Measurements from ENCODE around the gene ZBTB38.

The ZBTB38 gene

DNA sequence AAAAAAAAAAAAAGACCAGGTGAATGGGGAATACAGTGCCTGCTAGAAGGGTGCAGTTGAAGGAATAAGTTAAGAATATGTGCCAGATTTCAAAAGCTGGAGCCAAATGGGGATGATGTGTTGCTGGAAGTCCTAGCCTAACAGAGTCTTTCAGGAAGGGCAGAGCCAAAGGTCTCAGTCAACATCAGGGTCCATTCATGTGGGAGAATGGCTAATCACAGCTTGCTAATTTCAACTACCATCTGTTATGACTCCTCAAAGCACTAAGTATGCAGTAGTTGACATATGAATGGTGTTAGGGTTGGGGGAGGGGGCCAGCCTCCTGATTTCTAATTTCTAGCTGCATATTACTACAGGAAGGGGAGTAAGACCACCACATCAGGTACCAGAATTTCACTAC is 4.4 kb downstream of the ZBTB38 start:
- DNase-seq = no peak
- Mint-ChIP-seq H3K4me3 (no peak overlapping the region), H3K27me3 (no peaks in the 10 kb centered on the region), H3K27ac (peak overlapping the region in 1 of 2 donors; percentile 27), H3K4me1 (peaks cover 56% of the 10 kb centered on the region), H3K9me3 (no peaks in the 10 kb centered on the region)
- ATAC-seq = no peak

- Mint-ChIP-seq H3K9me3 (no peaks in the 10 kb centered on the region), H3K27ac (no peak overlapping the region), H3K4me1 (peaks cover 56% of the 10 kb centered on the region), H3K4me3 (no peak overlapping the region), H3K27me3 (no peaks in the 10 kb centered on the region)
- no peak for DNase-seq
- ATAC-seq = no peak
Observed at GRCh38 chr3:141373232-141373631, 4.9 kb downstream of the ZBTB38 start.

- DNase-seq = no peak
- ATAC-seq = no peak
- H3K27ac Mint-ChIP-seq = no peak overlapping the region
- H3K4me1 Mint-ChIP-seq = peaks cover 57% of the 10 kb centered on the region
- no peaks in the 10 kb centered on the region for H3K27me3 Mint-ChIP-seq
- H3K4me3 Mint-ChIP-seq = no peak overlapping the region
- no peaks in the 10 kb centered on the region for H3K9me3 Mint-ChIP-seq
Observed at GRCh38 chr3:141373768-141374526, 5.6 kb downstream of the ZBTB38 start.

GRCh38 chr3:141375381-141376301 is 7.3 kb downstream of the ZBTB38 start:
- peak overlapping the region in 1 of 2 donors; percentile 7 for H3K4me3 Mint-ChIP-seq

GRCh38 chr3:141377377-141377776 is 9.1 kb downstream of the ZBTB38 start:
- Mint-ChIP-seq H3K9me3 (no peaks in the 10 kb centered on the region), H3K27ac (no peak overlapping the region), H3K4me1 (peaks cover 42% of the 10 kb centered on the region), H3K4me3 (no peak overlapping the region), H3K27me3 (no peaks in the 10 kb centered on the region)
- DNase-seq (no peak), ATAC-seq (no peak)

More at GRCh38 chr3:141375381-141376301, 7.3 kb downstream of the ZBTB38 start:
- Mint-ChIP-seq H3K27me3 (no peaks in the 10 kb centered on the region), H3K27ac (peak overlapping the region in 1 of 2 donors; percentile 11), H3K9me3 (no peaks in the 10 kb centered on the region), H3K4me1 (peaks cover 49% of the 10 kb centered on the region)
- no peak for DNase-seq
- ATAC-seq = no peak

DNA sequence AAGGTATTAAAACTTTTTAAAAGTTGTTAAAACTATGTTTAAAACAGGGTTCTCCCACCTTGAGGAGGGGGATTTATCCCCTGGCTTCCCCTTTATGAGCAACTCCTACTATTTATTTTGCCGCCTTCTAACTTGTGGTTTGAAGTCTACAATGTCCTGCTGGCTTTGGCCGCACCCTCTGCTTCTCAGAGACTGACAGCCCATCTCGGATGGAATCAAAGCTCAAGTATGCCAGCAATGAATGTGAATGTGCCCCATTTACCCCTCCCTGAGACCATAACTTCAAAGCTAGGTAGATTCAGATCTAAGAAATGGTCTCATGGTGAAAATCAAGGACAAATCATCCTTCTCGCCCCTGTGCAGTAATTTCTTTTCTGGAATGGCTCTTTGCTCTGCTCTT is 10.3 kb downstream of the ZBTB38 start:
- H3K4me1 Mint-ChIP-seq = peaks cover 31% of the 10 kb centered on the region
- no peak overlapping the region for H3K27ac Mint-ChIP-seq
- no peaks in the 10 kb centered on the region for H3K27me3 Mint-ChIP-seq
- DNase-seq (no peak), ATAC-seq (no peak)
- H3K4me3 Mint-ChIP-seq = no peak overlapping the region
- H3K9me3 Mint-ChIP-seq = no peaks in the 10 kb centered on the region

- DNase-seq (no peak), ATAC-seq (no peak)
- Mint-ChIP-seq H3K27me3 (no peaks in the 10 kb centered on the region), H3K4me3 (no peak overlapping the region), H3K27ac (no peak overlapping the region), H3K9me3 (no peaks in the 10 kb centered on the region), H3K4me1 (peaks cover 27% of the 10 kb centered on the region)
Observed at GRCh38 chr3:141379250-141379966, 11.1 kb downstream of the ZBTB38 start.

DNA sequence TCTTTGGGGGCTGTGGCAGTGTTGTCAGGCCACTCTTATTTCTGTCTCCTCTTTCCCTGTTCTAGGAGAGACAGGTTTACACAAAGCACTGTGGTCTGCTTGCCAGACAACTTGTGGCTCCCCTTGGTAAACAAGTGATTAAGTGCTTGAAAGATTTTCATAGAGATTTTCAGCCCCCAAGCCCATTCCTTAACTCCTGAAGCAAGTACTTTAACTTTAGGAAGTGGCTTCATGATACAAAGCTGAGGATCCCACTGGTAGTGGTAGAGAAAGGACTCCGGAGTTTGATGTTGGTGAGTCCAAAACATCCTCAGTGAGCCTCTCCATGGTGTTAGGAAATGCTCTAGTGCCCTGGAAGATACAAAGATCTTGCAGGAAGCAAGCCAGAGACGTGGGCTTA is 12.0 kb downstream of the ZBTB38 start:
- H3K27me3 Mint-ChIP-seq = no peaks in the 10 kb centered on the region
- peaks cover 25% of the 10 kb centered on the region for H3K4me1 Mint-ChIP-seq
- H3K4me3 Mint-ChIP-seq = no peak overlapping the region
- no peaks in the 10 kb centered on the region for H3K9me3 Mint-ChIP-seq
- DNase-seq (no peak), ATAC-seq (no peak)
- H3K27ac Mint-ChIP-seq = no peak overlapping the region

DNA sequence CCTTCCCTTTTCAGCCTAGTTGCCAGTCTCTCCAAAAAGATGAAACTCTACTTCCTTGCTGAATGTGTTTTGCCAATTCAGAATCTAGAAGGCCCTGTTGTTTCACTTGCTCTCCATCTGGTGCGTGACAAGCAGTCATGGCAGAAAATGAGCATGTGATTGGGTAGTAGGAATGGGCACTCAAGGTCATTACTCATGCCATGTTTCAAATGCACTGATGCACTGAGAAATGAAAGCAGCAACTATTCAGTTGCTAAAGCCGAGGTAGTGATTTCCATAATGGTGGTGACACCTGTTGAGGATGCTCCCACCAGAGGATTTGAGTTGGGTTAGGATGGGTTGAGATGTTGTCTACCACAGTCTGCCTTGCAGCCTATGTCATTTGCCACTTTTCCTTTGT is 12.7 kb downstream of the ZBTB38 start:
- Mint-ChIP-seq H3K9me3 (no peaks in the 10 kb centered on the region), H3K4me1 (peaks cover 18% of the 10 kb centered on the region), H3K4me3 (no peak overlapping the region), H3K27me3 (no peaks in the 10 kb centered on the region), H3K27ac (no peak overlapping the region)
- DNase-seq (no peak), ATAC-seq (no peak)

DNA sequence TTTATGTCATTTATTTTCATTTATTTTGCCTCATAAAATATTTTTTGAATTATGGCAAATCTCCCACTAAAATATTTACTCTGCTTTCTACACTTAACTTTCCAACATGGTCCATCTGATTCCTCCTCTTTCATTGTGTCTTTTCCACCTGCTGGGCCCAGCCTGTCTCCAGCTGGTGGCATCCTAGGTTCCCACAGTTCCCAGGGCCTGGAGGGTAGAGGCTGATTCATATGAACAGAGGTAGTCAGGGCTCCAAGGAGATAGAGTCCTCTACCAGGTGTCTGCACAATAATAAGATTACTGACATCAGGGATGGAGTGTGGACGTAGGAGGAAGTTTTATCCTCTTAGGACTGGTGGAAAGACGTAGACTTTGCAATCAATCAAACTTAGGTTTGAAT is 14.3 kb downstream of the ZBTB38 start:
- no peak for DNase-seq
- Mint-ChIP-seq H3K27ac (no peak overlapping the region), H3K9me3 (no peaks in the 10 kb centered on the region), H3K4me1 (peaks cover 6% of the 10 kb centered on the region), H3K4me3 (no peak overlapping the region), H3K27me3 (no peaks in the 10 kb centered on the region)
- ATAC-seq = no peak

DNA sequence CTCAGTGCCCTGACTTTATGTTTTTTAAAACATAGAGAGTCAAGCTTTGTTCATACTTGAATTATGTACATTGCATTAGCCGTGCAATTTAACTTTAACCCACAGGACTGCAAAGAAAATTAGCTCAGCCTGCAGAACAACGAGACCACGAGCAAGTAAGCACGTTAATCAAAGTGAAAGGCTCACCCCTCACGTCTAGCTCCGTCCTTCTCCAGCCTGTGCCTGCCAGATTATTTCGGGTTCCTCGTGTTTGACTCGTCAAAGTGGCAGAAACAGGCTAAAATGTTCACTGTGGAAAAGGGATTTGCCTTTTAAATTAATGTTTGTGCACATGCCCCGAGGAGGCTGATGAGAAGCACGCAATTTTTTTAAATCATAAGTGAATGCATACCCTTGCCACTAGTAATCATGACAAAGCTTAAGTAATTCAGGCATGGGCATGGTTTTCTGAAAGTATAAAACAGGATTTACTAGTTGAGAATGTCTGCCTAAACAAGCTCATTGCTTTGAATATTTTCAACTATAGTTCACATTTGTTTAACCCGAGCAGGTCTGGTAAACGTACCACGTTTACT is 15.3 kb downstream of the ZBTB38 start:
- Mint-ChIP-seq H3K4me3 (no peak overlapping the region), H3K27ac (no peak overlapping the region), H3K9me3 (no peaks in the 10 kb centered on the region), H3K4me1 (peaks cover 7% of the 10 kb centered on the region), H3K27me3 (no peaks in the 10 kb centered on the region)
- ATAC-seq = no peak
- DNase-seq = no peak

DNA sequence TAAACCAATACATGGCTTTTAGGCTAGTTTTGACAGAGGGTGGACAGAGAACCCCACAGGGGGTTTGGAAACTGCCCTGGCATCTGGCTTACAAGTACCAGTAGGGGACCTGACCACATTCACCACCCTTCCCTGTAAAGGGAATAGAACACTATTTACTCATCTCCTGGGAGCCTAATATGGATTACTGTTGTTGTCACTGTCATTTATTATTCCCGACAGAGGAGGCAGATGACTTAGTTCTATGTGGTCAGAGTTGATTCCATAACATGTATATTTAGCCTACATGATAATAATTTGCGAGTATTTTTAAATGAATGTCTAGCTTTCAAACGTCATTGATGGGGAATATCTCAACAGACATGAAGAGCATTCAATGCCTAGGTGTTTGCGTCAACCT is 15.9 kb downstream of the ZBTB38 start:
- DNase-seq (no peak), ATAC-seq (no peak)
- H3K27me3 Mint-ChIP-seq = no peaks in the 10 kb centered on the region
- H3K4me1 Mint-ChIP-seq = peaks cover 8% of the 10 kb centered on the region
- H3K27ac Mint-ChIP-seq = no peak overlapping the region
- no peak overlapping the region for H3K4me3 Mint-ChIP-seq
- no peaks in the 10 kb centered on the region for H3K9me3 Mint-ChIP-seq

DNA sequence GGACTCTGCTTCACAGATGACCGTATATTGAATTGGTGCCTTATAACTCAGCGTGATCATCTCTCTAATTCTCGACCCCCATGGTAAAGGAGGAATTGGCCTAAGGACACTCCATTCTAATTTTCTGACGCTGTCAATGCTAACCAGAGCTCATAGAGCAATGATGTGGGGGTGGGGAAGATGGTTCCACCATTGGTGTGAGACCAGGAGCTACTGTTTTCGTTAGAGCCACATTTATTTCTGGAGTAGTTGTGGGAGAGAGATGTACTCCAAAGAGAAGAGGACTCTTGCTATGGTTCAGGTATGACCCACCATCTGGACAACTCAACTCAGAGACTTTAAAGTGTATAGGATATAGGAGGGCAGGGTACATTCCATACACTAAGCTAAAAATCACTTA is 16.3 kb downstream of the ZBTB38 start:
- Mint-ChIP-seq H3K4me3 (no peak overlapping the region), H3K9me3 (no peaks in the 10 kb centered on the region)
- no peak for DNase-seq

DNA sequence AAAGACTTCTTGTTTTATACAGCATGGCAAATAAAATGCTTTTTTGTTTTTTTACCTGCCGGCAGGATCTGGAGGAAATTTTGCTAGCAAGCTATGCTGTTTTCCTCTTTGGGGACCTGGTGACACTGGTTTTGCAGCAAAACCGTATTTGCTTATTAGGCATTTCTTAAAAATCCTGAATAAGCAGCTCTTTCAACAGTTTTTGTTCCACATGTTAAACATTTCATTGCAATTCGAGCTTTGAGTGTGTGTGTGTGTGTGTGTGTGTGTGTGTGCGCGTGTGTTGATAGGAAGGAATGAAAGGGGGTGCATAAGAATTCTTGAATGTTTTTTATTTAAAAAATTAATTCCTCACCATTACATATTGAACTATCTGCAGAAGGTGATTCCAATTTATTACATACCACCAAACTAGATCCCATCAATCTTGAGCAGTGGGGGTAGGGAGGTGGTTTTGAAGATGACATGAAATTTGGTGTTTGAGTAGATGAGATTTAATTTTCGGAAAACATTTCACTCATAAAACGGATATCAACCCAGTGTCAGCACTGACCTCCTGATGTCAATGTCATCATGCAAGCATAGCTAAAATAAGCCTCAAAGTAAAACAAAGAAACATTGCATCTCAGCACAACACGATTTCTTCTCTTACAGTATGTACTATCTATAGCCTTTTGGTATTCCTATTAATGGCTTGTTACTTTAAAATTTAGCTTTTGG is 17.3 kb downstream of the ZBTB38 start:
- Mint-ChIP-seq H3K4me3 (no peak overlapping the region), H3K4me1 (peaks cover 9% of the 10 kb centered on the region), H3K27me3 (no peaks in the 10 kb centered on the region), H3K9me3 (no peaks in the 10 kb centered on the region), H3K27ac (no peak overlapping the region)
- DNase-seq = no peak
- no peak for ATAC-seq

More for the DNA sequence above, 16.3 kb downstream of the ZBTB38 start:
- no peak overlapping the region for H3K27ac Mint-ChIP-seq
- H3K27me3 Mint-ChIP-seq = no peaks in the 10 kb centered on the region
- ATAC-seq = no peak
- peaks cover 9% of the 10 kb centered on the region for H3K4me1 Mint-ChIP-seq

GRCh38 chr3:141386126-141386488 is 17.8 kb downstream of the ZBTB38 start:
- H3K27me3 Mint-ChIP-seq = no peaks in the 10 kb centered on the region
- no peak overlapping the region for H3K27ac Mint-ChIP-seq
- no peaks in the 10 kb centered on the region for H3K9me3 Mint-ChIP-seq
- ATAC-seq (no peak), DNase-seq (no peak)
- peaks cover 9% of the 10 kb centered on the region for H3K4me1 Mint-ChIP-seq
- H3K4me3 Mint-ChIP-seq = no peak overlapping the region
